Measurements from ENCODE around the gene MASTL. TPM values are rescaled to one million over a fixed set of nuclear protein-coding genes. Genes with fewer than 3 reads are reported as not detected.

MASTL gene
- total and polyA plus RNA-seq, 4 donors, result 1.4 to 9.4 (median 3.2) TPM

DNA sequence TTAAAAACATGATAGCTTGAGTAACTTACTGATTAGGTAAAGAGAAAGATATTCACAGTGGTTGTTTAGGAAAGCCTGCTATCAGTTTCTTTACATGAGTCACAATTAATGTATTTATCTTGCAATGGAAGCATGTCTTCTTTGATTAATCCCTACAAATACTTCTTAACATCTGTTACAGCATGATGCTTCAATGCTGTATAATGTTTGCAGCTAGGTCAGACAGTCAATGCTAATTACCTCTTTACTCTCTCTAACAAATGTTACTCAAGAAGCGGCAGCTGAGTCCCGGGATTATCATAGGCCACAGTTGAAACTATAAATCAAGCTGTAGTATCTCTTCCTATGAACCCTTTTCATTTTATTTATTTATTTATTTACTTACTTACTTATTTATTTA is 52.2 kb downstream of the MASTL start (continued):
- TF ChIP-seq, protein P1, sequence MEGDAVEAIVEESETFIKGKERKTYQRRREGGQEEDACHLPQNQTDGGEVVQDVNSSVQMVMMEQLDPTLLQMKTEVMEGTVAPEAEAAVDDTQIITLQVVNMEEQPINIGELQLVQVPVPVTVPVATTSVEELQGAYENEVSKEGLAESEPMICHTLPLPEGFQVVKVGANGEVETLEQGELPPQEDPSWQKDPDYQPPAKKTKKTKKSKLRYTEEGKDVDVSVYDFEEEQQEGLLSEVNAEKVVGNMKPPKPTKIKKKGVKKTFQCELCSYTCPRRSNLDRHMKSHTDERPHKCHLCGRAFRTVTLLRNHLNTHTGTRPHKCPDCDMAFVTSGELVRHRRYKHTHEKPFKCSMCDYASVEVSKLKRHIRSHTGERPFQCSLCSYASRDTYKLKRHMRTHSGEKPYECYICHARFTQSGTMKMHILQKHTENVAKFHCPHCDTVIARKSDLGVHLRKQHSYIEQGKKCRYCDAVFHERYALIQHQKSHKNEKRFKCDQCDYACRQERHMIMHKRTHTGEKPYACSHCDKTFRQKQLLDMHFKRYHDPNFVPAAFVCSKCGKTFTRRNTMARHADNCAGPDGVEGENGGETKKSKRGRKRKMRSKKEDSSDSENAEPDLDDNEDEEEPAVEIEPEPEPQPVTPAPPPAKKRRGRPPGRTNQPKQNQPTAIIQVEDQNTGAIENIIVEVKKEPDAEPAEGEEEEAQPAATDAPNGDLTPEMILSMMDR (IDR thresholded peaks at IDR 0.05; ENCODE audit: low read depth, low read length, missing input control), result no peak
- TF ChIP-seq, protein P2, sequence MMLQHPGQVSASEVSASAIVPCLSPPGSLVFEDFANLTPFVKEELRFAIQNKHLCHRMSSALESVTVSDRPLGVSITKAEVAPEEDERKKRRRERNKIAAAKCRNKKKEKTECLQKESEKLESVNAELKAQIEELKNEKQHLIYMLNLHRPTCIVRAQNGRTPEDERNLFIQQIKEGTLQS (IDR thresholded peaks at IDR 0.05), result no peak
- no peak for TF ChIP-seq EGR1 (IDR thresholded peaks at IDR 0.05; ENCODE audit: low read depth in 2 of 2)
- TF ChIP-seq, protein P3, sequence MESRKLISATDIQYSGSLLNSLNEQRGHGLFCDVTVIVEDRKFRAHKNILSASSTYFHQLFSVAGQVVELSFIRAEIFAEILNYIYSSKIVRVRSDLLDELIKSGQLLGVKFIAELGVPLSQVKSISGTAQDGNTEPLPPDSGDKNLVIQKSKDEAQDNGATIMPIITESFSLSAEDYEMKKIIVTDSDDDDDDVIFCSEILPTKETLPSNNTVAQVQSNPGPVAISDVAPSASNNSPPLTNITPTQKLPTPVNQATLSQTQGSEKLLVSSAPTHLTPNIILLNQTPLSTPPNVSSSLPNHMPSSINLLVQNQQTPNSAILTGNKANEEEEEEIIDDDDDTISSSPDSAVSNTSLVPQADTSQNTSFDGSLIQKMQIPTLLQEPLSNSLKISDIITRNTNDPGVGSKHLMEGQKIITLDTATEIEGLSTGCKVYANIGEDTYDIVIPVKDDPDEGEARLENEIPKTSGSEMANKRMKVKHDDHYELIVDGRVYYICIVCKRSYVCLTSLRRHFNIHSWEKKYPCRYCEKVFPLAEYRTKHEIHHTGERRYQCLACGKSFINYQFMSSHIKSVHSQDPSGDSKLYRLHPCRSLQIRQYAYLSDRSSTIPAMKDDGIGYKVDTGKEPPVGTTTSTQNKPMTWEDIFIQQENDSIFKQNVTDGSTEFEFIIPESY (IDR thresholded peaks at IDR 0.05), result no peak

DNA sequence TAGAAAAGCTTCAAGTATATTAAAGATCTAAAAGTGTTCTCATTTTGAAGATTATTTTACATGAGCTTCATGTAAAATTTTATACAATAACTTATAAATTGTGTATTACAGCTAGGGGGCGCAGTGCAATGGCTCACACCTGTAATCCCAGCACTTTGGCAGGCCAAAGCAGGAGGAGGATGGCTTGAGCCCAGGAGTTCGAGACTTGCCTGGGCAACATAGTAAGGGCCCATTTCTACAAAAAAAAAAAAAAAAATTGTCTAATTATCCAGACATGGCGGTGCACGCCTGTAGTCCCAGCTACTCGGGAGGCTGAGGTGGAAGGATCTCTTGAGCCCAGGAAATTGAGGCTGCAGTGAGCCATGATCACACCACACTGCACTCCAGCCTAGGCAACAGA is 68.8 kb downstream of the MASTL start:
- no peak for DNase-seq (ENCODE audit: low spot score)
- Histone ChIP-seq H3K36me3 (ENCODE audit: control insufficient read depth in 4 of 4, insufficient read depth in 3 of 4, low read depth in 1 of 4, low read length in 3 of 4) (peaks cover 0 to 37% (median 21%) of the 10 kb centered on the region in 4 donors), H3K27ac (ENCODE audit: low read depth in 1 of 2, low read length in 2 of 2) (no peak overlapping the region), H3K9ac (ENCODE audit: low read depth in 1 of 2, low read length in 2 of 2) (no peak overlapping the region), H3K9me3 (ENCODE audit: control insufficient read depth in 4 of 4, low read length in 3 of 4) (no peaks in the 10 kb centered on the region), H3K4me1 (ENCODE audit: control insufficient read depth in 4 of 4, insufficient read depth in 4 of 4, low read length in 3 of 4) (no peaks in the 10 kb centered on the region), H3K27me3 (ENCODE audit: control insufficient read depth in 4 of 4, insufficient read depth in 4 of 4, low read length in 3 of 4) (no peaks in the 10 kb centered on the region), H3K4me3 (ENCODE audit: low read depth in 1 of 3, low read length in 3 of 3) (no peak overlapping the region)
- TF ChIP-seq, protein P1 (IDR thresholded peaks at IDR 0.05; ENCODE audit: low read depth, low read length, missing input control), result peak; percentile 46
- TF ChIP-seq JUND (IDR thresholded peaks at IDR 0.05), result no peak
- no peak for TF ChIP-seq FOXA1 (IDR thresholded peaks at IDR 0.05)
- TF ChIP-seq RAD21 (IDR thresholded peaks at IDR 0.05), result peak; percentile 72 to 78
- 70% methylated on average over 5 of the region's 5 CpGs for WGBS

DNA sequence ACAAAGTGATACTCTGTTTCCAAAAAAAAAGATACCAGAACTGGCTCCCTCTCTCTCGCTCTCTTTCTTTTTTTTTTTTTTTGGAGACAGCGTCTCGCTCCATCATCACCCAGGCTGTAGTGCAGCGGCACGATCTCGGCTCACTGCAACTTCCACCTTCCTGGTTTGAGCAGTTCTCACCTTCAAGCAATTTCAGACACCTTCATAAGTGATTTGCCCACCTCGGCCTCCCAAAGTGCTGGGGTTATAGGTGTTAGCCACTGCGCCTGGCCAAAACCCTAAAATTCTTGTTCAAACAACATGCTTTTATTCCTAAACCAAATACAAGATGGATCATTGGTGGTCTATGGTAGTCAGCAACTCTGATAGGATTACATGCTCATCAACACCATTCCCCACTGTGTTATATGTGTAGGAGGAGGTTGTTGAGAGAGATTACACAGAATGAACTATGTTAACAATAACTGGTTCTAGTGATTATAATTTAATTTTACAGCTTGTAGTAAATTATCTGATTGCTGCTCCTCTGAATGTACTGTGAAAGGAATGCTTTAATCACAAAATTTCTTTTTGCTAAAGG is 69.9 kb downstream of the MASTL start:
- peaks cover 3 to 30% (median 14%) of the 10 kb centered on the region in 4 donors for H3K36me3 ChIP-seq (ENCODE audit: control insufficient read depth in 4 of 4, insufficient read depth in 3 of 4, low read depth in 1 of 4, low read length in 3 of 4)

More for the DNA sequence above, 69.9 kb downstream of the MASTL start:
- no peak overlapping the region for H3K27ac ChIP-seq (ENCODE audit: low read depth in 1 of 2, low read length in 2 of 2)
- TF ChIP-seq SP1 (IDR thresholded peaks at IDR 0.05) (no peak), FOXA1 (IDR thresholded peaks at IDR 0.05) (no peak), HNF4A (conservative IDR thresholded peaks at IDR 0.05) (no peak), RAD21 (IDR thresholded peaks at IDR 0.05) (no peak)
- TF ChIP-seq, protein P1 (IDR thresholded peaks at IDR 0.05; ENCODE audit: low read depth, low read length, missing input control), result no peak
- H3K4me3 ChIP-seq (ENCODE audit: low read depth in 1 of 3, low read length in 3 of 3), result no peak overlapping the region
- peaks cover 0 to 7% (median 3%) of the 10 kb centered on the region in 4 donors for H3K4me1 ChIP-seq (ENCODE audit: control insufficient read depth in 4 of 4, insufficient read depth in 4 of 4, low read length in 3 of 4)
- no peaks in the 10 kb centered on the region for H3K27me3 ChIP-seq (ENCODE audit: control insufficient read depth in 4 of 4, insufficient read depth in 4 of 4, low read length in 3 of 4)
- 86% methylated on average over 8 of the region's 8 CpGs for WGBS
- H3K9me3 ChIP-seq (ENCODE audit: control insufficient read depth in 4 of 4, low read length in 3 of 4), result no peaks in the 10 kb centered on the region
- H3K9ac ChIP-seq (ENCODE audit: low read depth in 1 of 2, low read length in 2 of 2), result no peak overlapping the region
- DNase-seq (ENCODE audit: low spot score), result no peak
